SU-DHL-6 (cell line): Measurements from ENCODE around the gene ZFAND3.

Source experiments
- H2AFZ ChIP-seq: fragments of 200-600 bp; sonication (generic); 2 replicates; pipeline ENCODE4 v1.6.1; 2014; ENCODE audit warnings: low read depth, mild to moderate bottlenecking, moderate library complexity, mixed read lengths, antibody characterized with exemption, low read length; ENCODE audit not compliant: severe bottlenecking
- H3F3A ChIP-seq: fragments of 200-600 bp; shearing (Covaris generic); 2 replicates; pipeline ENCODE4 v1.6.0; 2016; ENCODE audit warnings: antibody characterized with exemption, mild to moderate bottlenecking; ENCODE audit not compliant: insufficient read depth
- H3K27ac ChIP-seq: fragments of 200-600 bp; sonication (generic); 2 replicates; pipeline ENCODE4 v1.5.1; 2016; ENCODE audit warnings: low read depth, mild to moderate bottlenecking, low read length, moderate library complexity, mixed read lengths
- H3K27me3 ChIP-seq: fragments of 200-600 bp; sonication (generic), shearing (Covaris generic); 2 replicates; pipeline ENCODE4 v1.6.0; 2014; ENCODE audit warnings: mild to moderate bottlenecking, low read length
- H3K36me3 ChIP-seq: fragments of 200-600 bp; sonication (generic); 2 replicates; pipeline ENCODE4 v1.6.1; 2014; ENCODE audit warnings: mild to moderate bottlenecking, low read length, mixed read lengths
- H3K4me2 ChIP-seq: fragments of 300-600, 200-600 bp; shearing (Covaris generic), sonication (generic); 2 replicates; pipeline ENCODE4 v1.6.0; 2014; ENCODE audit warnings: low read length, low read depth, mild to moderate bottlenecking; ENCODE audit not compliant: poor library complexity, severe bottlenecking
- H3K4me3 ChIP-seq: fragments of 200-600 bp; sonication (generic); 2 replicates; pipeline ENCODE4 v1.5.1; 2014; ENCODE audit warnings: antibody characterized with exemption, low read length, mild to moderate bottlenecking, mixed read lengths; ENCODE audit not compliant: insufficient read depth, poor library complexity, severe bottlenecking
- H3K79me2 ChIP-seq: fragments of 200-600 bp; sonication (generic); 2 replicates; pipeline ENCODE4 v1.6.1; 2014; ENCODE audit warnings: mild to moderate bottlenecking, low read length, moderate library complexity; ENCODE audit not compliant: insufficient read depth
- H3K9ac ChIP-seq: fragments of 200-600 bp; sonication (generic); 2 replicates; pipeline ENCODE4 v1.7.0; 2014; ENCODE audit warnings: mild to moderate bottlenecking, low read length
- H3K9me2 ChIP-seq: fragments of 200-600 bp; sonication (generic); replicated peaks from 2 replicates; pipeline ENCODE4 v1.6.1; 2014; ENCODE audit warnings: low read length; ENCODE audit not compliant: insufficient read depth
- H3K9me3 ChIP-seq: fragments of 200-600 bp; sonication (generic); 2 replicates; pipeline ENCODE4 v1.6.1; 2014; ENCODE audit warnings: low read length, mixed read lengths; ENCODE audit not compliant: insufficient read depth
- H4K20me1 ChIP-seq: fragments of 200-600 bp; sonication (generic); 2 replicates; pipeline ENCODE4 v1.6.1; 2014; ENCODE audit warnings: low read depth, mild to moderate bottlenecking, antibody characterized with exemption, low read length, moderate library complexity, mixed read lengths
- EZH2phosphoT487 ChIP-seq: fragments of 200-600 bp; sonication (generic), shearing (Covaris generic); conservative IDR thresholded peaks from 2 replicates; pipeline ENCODE4 v1.6.1; 2018; ENCODE audit warnings: mild to moderate bottlenecking, antibody characterized with exemption, low read length, moderate library complexity, mixed read lengths
- TF ChIP-seq, protein P1 (sequence below): fragments of 200-600 bp; sonication (generic); IDR thresholded peaks from one replicate; pipeline ENCODE4 v1.5.1; 2017; ENCODE audit warnings: antibody characterized with exemption, mild to moderate bottlenecking, low read length, moderate library complexity; ENCODE audit not compliant: insufficient read depth, poor library complexity, severe bottlenecking

ZFAND3 gene

DNA sequence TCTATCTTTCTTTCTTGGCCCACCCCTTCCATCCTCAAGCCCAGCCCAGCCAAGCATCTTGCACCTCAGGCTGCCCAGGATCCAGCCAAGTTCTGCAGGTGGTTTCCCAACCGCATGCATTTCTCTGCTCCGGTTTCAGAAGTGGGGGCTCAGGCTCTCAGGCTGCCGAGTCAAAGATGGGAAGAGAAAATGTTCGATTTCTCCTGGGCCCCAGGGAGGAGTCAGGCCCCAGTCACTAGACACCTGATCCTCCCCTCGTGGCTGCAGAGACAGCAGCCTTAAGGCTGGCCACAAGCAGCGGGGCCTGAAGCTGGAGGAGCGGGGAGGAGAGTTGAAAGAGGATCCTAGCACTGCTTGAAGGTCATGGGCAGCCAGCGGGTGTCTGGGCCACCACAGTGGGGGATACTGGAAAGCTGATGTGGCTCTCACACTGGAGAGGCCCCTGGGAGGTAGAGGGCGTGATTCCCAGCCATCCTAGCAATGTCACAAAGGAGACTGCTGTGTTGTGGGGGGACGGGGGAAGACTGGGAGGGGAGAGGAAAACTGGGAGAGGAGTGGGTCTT is 42.2 kb upstream of the ZFAND3 start:
- Histone ChIP-seq H3K27ac (no peak overlapping the region), H3K79me2 (no peaks in the 10 kb centered on the region), H3K9me2 (no peaks in the 10 kb centered on the region), H3F3A (no peaks in the 10 kb centered on the region), H3K9me3 (peaks cover 7% of the 10 kb centered on the region; the same call in 1 of the 2 replicates), H3K36me3 (no peaks in the 10 kb centered on the region), H3K4me3 (no peak overlapping the region), H4K20me1 (no peaks in the 10 kb centered on the region), H2AFZ (no peak overlapping the region), H3K4me2 (no peak overlapping the region), H3K9ac (no peak overlapping the region), H3K27me3 (no peaks in the 10 kb centered on the region)
- TF ChIP-seq, protein P1, sequence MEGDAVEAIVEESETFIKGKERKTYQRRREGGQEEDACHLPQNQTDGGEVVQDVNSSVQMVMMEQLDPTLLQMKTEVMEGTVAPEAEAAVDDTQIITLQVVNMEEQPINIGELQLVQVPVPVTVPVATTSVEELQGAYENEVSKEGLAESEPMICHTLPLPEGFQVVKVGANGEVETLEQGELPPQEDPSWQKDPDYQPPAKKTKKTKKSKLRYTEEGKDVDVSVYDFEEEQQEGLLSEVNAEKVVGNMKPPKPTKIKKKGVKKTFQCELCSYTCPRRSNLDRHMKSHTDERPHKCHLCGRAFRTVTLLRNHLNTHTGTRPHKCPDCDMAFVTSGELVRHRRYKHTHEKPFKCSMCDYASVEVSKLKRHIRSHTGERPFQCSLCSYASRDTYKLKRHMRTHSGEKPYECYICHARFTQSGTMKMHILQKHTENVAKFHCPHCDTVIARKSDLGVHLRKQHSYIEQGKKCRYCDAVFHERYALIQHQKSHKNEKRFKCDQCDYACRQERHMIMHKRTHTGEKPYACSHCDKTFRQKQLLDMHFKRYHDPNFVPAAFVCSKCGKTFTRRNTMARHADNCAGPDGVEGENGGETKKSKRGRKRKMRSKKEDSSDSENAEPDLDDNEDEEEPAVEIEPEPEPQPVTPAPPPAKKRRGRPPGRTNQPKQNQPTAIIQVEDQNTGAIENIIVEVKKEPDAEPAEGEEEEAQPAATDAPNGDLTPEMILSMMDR: no peak
- no peak for TF ChIP-seq EZH2phosphoT487

DNA sequence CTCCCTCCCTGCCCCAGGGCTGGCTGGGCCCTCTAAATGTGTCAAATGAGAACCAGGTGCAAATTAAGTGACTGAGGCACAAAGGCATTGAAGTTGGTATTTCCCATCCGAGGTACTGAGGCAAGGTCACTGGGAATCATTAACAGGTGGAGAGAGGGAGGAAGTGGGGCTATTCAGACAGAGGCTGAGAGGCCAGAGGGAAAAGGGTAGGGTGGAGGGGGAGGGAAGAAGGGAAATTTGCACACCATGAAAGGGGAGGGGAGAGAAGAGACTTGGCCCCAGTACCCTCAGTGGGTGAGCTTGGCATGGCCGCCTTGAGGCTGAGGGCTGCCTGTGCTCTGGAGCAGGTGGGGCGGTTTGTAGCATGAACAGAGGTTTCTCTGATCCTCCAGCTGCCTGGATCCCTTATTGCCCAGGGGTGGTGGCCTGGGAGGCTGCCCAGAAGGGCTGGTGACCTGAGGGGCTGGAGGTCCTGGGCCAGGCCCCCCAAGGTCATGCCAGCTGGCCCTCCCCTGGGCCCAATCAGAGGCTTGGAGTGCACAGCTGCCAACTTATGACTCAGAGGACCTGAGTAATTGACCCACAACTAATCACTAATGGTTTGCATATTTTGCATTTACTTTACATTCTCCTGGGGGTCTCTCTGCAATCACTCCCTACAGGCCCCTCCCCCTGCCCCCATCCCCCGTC is 40.3 kb upstream of the ZFAND3 start:
- Histone ChIP-seq H3K9me2 (no peaks in the 10 kb centered on the region), H3K9me3 (peaks cover 3% of the 10 kb centered on the region; the same call in 1 of the 2 replicates), H4K20me1 (no peaks in the 10 kb centered on the region), H3K4me3 (no peak overlapping the region), H3K36me3 (no peaks in the 10 kb centered on the region), H3K9ac (no peak overlapping the region), H3K27ac (no peak overlapping the region), H3K4me2 (no peak overlapping the region), H3F3A (no peaks in the 10 kb centered on the region), H2AFZ (no peak overlapping the region), H3K79me2 (no peaks in the 10 kb centered on the region), H3K27me3 (no peaks in the 10 kb centered on the region)
- no peak for TF ChIP-seq EZH2phosphoT487
- TF ChIP-seq, protein P1: no peak

DNA sequence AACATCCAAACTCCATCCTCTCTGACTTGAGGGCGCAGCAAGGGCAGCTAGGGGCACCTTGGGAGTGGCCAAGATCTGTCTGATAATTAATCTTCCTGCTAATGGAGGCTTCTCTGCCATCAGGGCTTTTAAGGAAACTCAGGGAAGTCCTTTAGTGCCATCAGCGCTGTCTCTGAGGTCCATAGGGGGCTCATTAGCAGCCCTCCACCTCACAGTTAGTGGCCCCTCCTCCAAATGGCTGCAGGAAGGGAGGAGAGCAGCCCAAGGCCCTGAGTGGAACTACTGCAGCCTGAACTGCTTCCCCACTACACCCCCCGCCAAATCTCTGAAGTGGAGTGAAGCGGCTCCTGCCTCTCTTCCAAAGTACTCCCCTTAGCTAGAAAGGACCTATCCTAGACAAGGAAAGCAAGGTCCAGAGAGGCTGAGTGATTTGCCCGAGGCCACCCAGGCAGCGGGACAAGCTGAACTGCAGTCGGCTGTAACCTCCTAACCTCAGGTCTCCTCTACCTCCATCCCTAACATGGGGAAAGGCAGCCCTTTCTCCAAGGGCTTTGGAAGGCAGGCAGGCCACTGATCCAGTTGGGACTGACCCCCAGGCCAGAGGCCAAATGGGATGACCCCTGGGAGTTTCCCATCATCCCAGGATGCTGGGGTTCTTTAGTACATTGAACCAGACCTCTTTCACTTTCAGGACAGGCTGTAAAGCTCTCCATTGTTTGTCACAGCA is 39.5 kb upstream of the ZFAND3 start:
- H2AFZ ChIP-seq: no peak overlapping the region
- no peak overlapping the region for H3K4me2 ChIP-seq

More for the DNA sequence above, 39.5 kb upstream of the ZFAND3 start:
- Histone ChIP-seq H3K36me3 (no peaks in the 10 kb centered on the region), H3K9me3 (no peaks in the 10 kb centered on the region), H3K9me2 (no peaks in the 10 kb centered on the region), H3F3A (no peaks in the 10 kb centered on the region), H3K79me2 (no peaks in the 10 kb centered on the region), H3K4me3 (no peak overlapping the region), H3K9ac (no peak overlapping the region), H4K20me1 (no peaks in the 10 kb centered on the region), H3K27ac (no peak overlapping the region), H3K27me3 (no peaks in the 10 kb centered on the region)
- TF ChIP-seq, protein P1: no peak
- TF ChIP-seq EZH2phosphoT487: no peak
